NCI-H1417 treated with DMSO at 0.1 percent for 48 hours (cell line): ENCODE measurements around the gene BRWD1.
A peak's percentile ranks its signal among the peaks of the same experiment; 100 is the strongest.

Source experiments
- DNase-seq: peaks from one replicate; lab custom pipeline; 2025; lab: John Stamatoyannopoulos, UW

Gene BRWD1

DNA sequence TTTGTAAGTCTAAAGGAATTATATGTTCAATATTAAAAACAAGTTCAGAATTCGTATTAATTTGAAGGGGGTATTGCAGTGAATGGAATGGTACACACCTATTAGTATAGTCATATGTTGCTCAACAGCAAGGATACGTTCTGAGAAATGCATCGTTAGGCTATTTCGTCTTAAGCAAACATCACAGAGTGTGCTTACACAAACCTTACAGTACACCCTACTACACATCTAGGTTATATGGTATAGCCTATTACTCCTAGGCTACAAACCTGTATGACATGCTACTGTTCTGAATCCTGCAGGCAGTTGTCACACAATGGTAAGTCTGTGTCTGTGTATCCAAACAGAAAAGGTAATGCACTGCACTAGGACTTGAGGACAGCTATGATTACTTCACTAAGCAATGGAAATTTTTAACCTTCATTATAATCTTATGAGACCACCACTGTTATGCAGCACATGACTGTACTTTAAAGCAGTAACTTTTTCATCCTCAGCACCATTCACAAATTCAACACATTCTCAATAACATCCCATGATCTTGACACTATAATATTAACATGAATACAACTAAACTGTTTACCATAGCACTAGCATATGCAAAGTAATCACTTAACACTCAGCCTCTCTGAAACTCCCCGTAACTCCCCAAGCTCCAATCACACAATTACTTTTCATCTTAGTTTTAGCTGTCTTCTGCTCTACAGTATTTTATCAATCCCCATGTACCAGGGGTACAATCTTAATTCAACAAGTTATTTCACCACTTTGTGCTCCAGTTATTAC, 115.8 kb downstream of the BRWD1 start:
- no peak for DNase-seq

DNA sequence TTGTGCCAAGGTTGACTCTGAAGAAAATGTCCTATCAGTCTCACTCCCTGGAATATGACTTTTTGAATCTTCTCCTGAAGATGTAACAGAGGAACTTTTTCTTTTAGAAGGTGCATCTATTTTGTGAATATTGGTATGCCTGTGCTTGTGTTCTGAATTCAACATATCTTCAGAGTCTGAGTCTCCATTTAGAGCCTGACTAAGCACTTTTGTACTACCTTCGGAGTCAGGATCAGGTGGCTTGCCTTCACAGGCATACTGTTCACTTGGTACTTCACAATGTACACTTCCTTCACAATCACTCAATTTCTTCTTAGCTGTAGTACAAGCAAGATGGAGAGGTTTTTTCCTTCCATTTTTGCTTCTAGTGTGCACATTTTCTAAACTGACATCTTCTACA, 116.6 kb downstream of the BRWD1 start:
- no peak for DNase-seq

DNA sequence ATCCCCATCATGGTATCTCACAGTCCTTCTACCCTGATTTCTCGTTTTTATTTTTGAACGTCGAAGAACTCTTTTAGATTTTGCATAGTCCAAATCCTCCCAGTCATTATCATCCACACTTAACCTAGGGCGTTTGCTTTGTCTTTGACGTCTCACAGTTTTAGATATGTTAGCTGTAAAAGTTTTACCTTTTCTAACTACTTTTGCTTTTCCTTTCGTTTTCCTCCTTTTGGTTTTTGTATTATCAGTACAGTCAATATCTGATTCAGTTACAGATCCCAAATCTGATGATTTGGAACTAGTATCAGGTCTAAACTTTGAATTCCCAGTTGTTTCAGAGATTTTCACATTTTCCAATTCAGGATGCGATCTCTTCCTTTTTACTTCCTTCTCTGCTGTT, 117.1 kb downstream of the BRWD1 start:
- no peak for DNase-seq

DNA sequence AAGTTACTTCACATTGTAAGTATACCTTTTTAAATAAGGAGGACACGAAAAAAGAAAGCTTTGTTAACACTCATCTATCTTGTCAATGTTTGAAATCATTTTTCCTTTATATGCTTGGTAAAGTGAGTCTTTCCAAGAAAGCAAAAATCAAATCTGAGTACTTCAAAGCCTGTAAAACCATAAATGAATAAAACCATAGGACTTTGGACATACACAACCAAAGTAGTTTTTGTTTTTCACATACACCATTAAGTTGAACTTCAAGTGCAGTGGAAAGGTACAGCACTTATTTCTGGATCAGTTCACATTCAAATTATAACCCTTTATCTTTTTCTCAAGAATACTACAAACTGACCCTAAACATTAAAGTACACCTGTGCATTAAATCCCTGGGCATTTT, 120.1 kb downstream of the BRWD1 start:
- DNase-seq, result no peak

DNA sequence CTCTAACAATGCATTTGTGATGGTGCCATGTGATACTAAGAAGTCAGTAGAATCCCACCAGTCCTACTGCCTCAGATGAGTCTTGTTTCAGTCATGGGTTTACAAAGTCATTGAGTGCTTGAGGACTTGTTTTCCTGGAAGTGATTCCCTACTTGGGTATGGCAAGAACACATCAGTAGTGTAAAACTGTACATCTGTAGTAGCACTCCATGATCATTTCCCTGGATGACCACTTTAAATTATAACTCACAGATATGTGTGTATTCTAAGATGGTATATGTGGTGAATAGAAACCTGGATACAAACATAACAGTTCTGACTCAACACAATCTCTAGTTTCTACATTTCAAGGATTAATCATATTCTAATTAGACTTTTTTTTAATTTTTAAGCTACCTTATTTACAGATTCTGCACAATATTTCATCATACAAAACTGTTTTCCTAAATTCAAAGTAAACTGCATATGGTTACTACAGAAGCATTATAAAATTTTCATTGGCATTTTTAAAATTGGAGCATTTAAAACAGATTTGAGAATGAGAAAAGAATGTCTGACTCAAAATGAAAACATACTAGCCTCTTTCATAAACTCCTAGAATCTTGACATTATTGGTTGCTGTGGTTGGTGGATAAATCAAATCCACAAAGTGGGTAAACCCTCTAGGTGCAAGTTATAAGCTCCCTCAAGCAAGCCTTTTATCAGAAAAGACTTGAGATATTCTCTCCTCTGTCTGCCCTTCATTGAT, 123.4 kb downstream of the BRWD1 start:
- DNase-seq, result no peak

DNA sequence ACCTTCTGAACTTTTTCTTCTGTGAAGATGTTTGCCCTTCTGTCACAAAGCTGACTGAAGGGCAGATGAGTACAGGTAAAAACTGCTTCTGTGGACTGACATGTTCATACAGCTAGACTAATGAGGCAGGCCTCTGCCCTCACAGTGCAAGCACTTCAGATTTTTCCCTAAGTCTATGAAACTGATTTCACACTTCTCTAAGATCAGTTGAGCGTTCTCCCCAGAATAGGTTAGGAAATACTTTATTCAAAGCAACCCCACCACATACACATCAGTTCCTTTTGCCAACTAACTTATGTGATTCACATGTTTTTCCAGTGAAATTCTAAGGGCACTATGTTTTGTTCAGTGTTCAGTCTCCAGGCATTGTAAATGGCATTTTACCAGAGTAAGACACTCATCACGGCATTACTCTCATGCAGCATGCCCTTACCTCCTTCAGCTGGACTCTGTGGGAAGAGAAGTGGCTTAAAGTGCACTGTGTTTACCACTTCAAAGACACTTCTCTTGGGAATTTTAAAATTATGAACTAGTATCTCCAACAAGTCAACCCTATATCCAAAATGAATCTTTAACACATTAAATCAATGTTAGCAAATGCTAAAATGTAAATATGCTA, 124.8 kb downstream of the BRWD1 start:
- DNase-seq, result no peak

DNA sequence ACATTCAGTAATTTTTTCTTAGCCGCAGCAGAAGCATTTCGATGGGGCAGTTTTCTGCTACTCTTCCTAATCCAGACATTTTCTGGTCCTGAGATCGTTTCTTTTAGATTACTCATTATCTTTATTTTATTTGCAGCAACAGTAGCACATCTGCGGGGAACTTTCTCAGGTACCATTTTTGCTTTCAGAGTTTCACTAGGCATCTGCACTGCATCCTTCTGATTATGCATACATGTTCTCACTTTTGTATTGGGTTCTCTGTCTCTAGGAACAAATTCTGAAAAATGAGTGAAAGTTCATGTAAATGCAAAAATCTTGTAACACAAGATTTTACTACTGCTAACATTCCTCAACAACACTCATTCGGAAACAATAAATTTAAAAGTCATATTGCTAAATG, 126.3 kb downstream of the BRWD1 start:
- no peak for DNase-seq

DNA sequence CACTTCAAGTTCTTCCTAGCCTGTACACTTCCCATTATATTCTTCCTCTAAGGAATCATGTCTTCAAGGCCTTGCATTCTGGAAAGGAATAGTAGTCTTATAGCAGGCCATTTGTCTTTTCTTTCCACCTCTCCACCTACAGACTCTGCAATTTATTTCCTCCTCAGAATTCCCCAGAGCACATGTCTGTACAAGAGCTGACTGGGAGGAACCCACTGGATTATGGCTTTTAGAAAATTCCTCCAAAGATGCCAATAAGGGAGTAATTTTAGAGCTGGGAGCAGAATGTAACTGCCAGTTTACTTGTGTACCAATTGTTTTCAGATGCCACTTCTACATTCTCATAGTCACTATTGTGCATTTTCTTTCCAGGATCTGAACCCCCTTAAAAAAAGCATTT, 126.8 kb downstream of the BRWD1 start:
- no peak for DNase-seq

DNA sequence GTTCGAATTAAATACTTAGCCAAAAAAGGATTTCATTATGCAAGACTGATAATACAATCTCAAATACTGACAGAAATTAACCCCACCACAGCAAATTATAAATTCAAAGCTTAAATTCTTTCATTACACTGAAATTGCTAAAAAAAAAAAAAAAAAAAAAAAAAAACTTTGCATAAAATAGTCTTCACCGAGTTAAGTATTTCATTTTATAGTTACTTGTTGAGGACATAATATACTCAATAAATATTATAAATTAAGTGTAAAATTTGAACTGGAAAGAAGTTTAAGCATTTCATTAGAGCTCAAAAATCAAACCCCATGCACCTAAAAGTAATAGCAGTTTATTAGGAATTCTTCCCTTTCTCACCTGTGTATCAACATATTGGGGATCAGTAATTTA, 128.3 kb downstream of the BRWD1 start:
- DNase-seq, result no peak

DNA sequence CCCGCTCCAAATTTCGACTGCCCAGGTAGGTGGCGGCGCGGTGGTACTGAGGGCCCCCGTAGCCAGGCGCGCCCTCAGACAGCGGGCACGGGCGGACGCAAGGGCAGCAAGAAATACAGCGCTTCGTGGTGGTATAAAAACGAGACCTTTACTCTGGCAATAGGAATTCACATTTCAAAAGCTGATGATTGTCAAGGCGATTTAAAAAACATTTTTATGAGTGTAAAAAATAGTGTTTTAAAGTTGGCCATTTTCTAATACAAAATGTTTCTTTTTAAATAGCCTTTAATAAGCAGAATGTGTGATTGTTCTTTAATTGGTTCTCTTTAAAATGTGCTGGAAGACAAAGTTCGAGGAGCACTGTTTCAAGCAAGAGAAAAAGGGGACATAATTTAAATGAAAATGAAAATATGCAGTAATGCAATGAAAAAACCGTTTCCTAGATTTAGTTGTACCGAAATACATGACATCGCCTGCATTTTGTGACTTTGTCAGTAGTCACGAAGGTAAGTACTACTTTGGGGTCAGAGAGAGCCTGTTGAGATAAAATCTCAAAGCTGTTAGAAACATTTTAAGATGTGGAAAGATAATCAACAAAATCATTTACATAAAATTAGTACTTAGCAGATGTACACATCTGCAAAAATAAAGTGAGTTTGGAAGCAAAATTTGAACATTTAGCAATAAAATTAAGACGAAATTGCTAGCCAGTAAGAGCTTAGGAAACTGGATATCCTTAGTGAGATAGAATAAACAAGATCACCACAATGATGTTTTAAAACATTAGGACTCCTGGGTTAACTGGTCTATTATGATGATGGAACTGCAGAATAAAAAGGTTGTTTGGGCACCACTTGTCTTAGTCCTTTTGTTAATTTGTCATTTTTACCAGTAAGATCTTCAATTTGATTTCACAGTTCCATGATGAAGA, 129.1 kb downstream of the BRWD1 start:
- DNase-seq, result no peak

DNA sequence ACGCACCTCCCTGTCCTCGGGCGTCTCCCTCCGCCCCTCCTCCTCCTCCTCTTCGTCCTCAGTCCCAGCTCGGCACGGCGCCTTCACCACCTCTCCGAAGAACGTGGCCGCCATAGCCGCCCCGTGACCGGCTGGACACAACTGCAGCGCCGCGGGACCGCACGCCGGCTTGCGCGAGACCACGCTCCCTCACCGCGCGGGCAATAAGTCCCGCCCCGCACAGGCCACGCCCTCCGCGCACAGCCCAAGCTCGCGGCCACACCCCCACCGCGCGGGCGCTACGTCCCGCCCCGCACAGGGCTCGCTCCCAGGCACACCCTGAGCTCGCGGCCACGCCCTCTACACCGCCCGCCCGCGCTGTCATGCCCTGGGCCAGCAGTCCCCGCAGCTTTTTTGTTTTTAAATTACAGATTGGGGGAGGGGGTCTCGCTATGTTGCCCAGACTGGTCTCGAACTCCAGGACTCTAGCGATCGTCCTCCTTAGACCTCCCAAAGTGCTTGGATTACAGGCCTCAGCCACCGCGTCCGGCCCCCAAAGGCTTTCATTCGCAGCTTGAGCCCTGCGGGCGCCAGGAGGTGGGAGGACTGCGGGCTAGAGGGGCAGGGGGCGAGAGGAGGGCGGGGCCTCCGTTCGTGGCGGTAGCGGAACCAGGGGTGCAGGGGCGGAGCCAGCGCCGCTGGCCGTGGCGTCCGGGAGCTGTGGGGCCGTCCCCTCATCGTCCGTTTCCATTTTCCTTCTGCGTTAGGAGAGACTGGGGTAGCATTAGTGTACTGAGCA, 130.0 kb downstream of the BRWD1 start, which contains the start of gene PSMG1:
Gene PSMG1, minus strand, starts transcription at position 180 of the 778 bp plus-strand sequence. Its CDS starts 66 bp downstream, at position 114.
- DNase-seq, result peak; percentile 93

DNA sequence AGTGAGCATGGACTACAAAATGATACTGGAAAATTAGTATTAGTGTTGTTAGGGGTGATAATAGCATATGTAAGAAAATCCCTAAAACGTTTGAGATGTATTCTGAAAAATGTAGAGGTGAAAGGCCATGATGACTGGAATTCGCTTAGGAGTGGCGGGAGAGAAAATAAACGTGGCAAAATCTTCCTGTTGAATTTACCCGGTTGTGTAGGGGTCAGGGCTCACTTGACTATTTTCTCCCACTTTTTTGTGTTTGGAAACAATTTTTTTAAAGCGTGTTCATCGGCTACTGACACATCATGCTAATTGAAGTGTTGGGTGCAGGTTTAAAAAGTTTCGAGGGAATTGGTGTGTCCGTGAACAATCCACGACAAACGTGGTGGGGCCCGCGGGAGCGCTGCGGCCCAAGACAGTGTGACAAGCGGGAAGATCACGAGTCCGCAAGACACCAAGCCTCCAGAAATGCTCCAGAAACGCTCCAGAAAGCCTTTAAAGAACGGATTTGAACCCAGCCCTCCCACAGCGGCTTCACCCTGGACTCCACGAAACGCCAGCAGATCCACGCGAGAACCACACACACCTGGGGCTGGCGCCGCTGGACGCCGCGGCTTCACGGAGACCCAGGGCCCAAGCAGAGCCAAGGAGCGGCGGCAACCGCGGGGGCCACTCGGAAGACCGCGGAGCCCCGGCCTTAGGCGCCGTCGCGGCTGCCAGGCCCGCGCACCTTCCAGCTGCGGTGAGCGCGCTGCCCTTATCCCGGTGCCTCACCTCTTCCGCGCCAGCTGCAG, 130.8 kb downstream of the BRWD1 start:
- DNase-seq, result no peak

DNA sequence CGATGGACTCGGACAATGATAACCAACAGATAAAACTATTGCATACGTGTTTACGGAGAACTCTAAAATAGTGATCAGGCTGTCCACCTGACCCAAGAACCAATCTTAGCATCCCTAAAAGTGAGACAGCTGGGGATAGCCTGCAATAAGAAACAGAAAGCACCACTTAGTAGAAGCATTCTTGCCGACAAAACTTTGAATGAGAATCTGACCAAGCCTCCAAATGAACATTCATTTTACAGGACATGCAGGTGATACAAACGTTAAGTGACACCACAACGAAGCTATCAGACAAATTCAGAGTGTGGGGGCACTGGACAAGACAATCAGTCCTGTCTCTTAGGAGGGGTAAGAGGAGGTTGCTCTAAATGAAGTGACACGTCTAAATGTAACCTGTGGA, 131.4 kb downstream of the BRWD1 start:
- no peak for DNase-seq

DNA sequence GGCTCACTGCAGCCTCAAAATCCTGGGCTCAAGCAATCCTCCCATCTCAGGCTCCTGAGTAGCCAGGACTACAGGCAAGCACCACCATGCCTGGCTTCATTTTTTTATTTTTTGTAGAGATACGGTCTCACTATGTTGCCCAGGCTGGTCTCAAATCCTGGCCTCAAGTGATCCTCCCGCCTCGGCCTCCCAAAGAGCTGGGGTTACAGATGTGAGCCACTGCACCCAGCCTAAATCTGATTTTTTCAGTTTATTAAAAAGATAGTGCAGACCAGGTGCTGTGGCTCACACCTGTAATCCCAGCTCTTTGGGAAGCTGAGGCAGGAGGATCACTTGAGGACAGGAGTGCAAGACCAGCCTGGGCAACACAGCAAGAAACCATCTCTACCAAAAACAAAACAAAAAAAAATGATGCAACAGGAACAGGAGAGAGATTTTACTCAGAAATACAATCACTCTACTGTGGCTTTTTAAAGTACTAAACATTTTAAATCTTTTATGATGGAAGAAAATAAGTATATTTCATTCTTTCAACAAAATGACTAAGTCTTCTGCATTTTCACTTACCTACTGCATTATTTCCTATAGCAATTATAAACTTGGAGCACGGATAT, 132.1 kb downstream of the BRWD1 start:
- DNase-seq, result no peak

DNA sequence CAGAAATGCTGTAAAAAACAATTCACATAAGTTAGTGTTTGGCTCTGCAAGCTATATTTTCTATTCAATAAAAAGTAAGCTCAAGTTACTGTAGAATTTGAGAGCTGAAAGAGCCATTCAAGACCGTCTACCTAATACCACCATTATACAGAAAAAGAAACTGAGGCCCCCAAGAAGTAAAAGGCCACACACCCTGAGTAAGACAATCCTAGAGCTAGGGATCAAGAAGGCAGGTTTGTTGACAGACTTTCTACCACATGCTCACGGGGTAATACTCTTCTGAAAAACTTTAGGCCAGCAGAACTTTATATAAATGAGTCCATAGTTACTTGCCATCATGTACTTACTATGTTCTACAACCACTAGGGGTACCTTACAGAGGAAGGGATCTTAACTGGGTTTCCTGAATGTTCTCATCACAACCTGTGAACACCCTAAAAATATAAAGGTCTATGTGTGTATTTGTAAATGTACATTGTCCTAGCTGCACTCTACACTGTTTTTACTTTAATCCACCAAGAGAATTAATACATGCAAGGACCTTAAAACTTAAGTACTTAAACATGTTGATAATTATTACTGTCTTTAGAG, 132.9 kb downstream of the BRWD1 start:
- no peak for DNase-seq

DNA sequence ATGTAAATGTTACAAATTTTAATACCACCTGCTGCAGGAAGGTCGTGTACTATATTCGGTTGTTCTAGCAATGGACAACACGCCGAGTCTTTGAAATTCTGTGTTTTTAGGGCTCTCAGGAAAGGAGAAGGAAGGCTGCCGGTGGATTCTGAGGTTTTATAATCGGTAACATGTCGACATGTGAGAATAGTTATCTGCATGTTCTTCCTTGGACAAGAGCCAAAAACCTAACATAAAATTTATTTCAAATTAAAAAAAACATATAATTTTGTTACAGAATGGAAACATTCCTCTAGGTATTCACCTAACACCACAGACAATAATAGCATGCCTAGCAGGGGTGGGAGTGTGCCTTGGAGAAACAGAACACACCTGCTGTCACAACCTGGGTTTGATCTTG, 135.0 kb downstream of the BRWD1 start:
- DNase-seq, result no peak

DNA sequence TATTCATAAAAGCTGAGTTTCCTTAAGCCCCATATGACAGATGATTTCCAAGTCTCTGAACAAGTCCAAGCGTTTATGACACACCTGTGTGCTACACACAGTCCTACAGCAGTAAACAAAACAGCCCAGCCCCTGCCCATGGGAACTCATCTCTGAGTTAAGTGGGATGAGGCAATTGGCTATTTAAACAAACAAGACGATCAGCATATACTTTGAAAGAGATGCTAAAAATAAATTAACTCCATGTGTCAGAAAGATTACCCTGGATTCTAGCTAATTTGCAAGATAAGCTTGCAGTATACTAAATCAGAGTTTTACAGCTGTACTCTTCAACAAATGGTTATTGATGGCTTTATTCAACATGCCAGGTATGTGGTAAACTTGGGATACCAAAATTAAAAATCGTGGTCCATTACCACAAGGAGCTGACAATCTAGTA, 137.1 kb downstream of the BRWD1 start:
- DNase-seq, result no peak

DNA sequence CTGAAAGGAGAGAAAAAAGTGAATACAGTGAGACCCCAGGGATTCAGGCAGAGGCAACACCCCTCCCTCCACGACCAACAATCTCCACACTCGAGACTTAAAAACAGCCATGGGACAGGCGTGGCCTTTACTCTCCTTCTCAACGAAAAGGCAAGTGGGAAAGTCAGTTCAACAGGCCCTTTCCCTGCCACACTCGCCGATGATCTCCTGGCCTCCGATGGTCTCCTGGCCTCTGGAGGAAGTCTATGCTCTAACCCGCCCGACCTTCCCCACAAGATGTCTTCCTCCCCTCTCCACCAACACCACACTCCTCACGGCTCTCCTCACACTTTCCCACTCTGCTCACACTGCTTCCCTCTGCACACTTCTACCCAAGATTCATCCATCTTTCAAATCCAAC, 137.8 kb downstream of the BRWD1 start:
- no peak for DNase-seq

DNA sequence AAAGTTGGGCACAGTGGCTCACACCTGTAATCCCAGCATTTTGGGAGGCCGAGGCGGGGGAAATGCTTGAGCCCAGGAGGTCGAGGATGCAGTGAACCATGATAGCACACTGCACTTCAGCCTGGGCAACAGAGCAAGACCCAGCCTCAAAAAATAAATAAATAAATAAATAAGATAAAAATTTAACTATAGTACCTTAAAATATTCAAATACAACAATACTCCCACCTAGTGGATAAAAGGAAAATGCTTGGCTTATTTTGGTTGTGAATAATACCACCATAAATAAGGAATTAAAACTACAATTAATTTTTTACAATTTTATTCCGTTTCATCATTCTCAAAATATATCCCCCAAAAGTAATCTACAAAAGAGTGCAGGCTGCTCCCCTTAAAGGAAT, 138.3 kb downstream of the BRWD1 start:
- no peak for DNase-seq
